ENCODE measurements around the gene STAT4.
A peak's percentile ranks its signal among the peaks of the same experiment; 100 is the strongest.

STAT4 gene, protein sequence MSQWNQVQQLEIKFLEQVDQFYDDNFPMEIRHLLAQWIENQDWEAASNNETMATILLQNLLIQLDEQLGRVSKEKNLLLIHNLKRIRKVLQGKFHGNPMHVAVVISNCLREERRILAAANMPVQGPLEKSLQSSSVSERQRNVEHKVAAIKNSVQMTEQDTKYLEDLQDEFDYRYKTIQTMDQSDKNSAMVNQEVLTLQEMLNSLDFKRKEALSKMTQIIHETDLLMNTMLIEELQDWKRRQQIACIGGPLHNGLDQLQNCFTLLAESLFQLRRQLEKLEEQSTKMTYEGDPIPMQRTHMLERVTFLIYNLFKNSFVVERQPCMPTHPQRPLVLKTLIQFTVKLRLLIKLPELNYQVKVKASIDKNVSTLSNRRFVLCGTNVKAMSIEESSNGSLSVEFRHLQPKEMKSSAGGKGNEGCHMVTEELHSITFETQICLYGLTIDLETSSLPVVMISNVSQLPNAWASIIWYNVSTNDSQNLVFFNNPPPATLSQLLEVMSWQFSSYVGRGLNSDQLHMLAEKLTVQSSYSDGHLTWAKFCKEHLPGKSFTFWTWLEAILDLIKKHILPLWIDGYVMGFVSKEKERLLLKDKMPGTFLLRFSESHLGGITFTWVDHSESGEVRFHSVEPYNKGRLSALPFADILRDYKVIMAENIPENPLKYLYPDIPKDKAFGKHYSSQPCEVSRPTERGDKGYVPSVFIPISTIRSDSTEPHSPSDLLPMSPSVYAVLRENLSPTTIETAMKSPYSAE

DNA sequence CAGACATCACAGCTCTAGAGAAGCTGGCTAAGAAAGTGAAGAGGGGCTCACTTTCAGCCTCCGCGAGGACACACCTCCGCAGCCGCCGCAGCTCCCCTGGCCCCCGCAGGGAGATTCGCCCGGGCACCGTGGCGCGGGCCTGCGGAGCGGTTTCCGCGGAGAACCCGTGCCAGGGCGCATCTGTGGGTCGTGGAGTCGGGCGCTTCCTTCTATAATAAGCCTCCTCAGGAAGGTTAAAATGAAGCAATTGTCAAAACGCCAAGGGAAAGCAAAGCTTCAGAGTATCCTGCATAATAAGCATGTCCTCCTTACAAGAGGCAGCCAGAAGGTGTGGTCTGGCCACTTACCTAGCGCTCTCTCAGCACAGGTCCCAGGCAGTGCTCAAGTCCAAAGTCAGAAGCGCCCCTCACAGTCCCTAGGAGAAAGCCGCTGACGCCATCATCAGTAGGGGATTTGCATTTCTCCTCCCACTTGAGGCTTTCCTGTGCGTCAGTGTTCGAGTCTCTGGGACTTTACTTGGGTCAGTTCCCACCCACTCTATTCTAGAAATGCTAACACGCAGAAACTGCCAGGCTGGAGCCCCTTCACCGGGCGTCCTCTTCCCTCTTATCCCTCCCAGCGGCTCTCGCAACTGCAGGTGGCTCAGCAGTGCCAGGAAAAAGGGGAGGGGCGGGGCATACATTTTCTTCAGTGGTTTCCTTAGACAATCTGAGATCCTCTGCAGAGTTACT lies at the start of gene STAT4:
STAT4 (minus strand) TSS at position 395 of the 731 bp plus-strand sequence. CDS start 2,791 bp downstream, outside the sequence.
- DNase-seq (ENCODE audit: low read depth) = peak; percentile 77

DNA sequence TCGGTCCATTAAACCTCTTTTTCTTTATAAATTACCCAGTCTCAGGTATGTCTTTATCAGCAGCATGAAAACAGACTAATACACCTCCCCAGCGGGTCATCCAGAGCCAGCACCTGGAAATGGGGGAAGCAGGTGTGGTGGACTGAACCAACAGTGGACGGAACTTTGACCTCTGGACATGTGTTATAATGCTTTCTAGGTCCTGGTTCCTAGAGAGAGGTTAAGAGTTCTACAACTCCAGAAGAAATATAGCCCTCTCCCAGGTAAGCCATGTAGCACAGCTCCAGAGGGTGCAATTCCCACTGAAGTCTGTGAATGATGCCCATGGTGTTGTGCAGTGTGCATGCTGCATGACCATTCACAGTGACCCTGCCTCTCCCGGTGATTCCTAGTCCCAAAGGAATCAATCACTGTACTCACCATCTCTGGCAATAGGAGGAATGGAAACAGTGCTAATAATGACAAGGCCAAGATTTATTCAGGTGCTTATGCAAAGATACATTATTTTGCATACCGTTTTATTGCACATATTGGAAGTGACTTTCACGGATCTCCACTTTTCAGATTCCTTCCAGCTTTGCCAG lies 49.2 kb upstream of the STAT4 start:
- DNase-seq (ENCODE audit: low read depth) = no peak

DNA sequence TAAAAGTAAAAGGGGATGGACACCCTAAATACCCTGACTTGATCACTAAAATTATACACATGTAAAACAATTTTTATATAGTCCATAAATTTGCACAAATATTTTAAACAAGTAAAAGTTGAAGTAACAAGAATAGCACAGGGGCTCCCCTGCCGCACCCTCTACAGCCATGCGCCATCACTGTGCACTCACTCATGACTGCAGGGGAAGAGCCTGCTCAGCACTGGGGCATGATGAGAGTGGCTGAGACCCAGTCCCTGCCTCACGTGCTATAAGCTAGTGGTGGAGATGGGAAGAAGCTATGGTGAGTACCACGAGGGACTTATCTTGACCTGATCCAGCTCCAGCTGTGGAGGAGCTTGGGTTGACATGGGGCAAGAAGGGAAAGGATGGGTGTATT lies 47.5 kb upstream of the STAT4 start:
- DNase-seq (ENCODE audit: low read depth) = no peak

DNA sequence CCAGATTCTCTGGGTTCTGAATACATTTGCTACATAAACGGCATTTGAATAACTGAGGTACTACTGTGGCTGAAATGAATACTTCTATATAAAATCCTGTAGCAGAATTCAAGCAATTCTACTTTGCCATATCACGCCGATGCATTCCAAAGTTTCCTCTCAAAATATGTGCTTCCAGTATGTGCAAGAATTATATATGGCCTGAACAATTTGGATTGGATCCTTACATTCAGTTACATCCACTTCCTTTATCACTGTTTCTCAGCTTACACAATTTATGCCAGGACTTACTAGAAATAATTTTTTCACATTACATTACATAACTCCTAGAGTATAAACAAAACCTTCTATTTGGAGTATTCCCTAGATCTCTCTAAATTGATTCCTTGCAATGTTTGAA lies 46.3 kb upstream of the STAT4 start:
- no peak for DNase-seq (ENCODE audit: low read depth)

DNA sequence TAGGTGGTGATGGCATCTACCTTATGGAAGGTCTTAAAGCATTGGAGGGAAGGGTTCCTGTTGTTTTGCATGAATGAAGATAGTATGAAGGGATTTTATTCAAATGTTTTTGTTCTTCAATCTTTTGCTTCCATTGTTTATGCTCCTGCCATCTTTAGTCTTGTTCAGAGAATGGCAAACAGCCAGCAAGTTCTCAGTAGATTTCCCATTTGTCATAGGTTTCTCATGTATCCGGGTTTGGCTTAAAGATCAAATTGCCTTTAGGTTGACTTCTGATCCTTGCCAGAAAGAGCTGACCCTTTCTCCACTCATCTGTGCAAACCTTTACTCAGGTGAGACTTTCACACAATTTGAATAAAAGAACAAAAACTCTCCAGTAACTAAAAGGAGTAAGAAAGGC lies 44.2 kb upstream of the STAT4 start:
- no peak for DNase-seq (ENCODE audit: low read depth)

DNA sequence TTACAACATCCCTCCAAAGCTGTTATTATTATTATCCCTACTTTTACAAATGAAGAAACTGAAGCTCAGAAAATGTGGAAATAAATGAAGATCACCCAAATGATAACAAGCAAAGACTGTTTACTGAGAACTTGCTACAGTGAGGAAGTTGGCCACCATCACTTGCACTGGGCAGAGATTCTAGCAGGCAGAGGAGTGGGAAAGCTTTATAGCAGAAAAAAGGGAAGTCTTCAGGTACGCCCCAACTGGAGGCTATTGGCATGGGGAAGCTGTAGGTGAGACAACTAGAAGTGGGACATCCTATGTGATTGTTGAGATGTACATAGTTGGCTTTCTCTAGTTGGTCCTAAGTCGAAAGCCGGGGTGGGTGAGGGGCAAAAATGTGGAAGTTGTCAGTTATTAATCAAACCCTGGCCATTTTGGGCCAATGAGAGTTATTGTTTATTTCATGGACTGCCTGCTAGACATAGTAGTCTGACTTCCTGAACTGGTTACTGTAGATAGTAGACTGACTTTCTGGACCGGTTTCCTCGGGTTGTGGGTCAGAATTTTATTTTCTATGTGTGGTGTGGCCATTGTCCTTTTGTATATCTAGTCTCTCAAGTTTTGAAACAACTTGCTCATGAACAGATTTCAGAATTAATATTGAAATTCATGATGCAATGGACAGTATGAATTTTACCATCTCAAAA lies 40.2 kb upstream of the STAT4 start:
- no peak for DNase-seq (ENCODE audit: low read depth)

DNA sequence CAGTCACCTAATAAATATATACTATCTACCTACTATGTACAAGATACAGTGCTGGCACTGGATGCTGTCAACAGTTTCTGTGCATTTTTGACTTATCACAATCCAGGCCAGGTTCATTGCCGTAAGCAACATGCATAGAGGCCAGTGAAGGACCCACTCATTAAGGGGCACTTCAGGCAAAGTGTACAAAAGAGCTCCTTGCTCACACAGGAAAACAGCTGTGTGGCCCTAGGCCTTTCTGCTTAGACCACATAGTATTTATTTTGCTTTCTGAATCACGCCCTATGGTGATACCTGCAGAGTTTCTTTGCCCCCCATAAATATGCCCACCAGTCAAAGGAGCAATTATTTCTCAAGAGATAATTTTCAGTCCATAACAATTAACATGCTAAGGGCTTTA lies 39.6 kb upstream of the STAT4 start:
- no peak for DNase-seq (ENCODE audit: low read depth)

DNA sequence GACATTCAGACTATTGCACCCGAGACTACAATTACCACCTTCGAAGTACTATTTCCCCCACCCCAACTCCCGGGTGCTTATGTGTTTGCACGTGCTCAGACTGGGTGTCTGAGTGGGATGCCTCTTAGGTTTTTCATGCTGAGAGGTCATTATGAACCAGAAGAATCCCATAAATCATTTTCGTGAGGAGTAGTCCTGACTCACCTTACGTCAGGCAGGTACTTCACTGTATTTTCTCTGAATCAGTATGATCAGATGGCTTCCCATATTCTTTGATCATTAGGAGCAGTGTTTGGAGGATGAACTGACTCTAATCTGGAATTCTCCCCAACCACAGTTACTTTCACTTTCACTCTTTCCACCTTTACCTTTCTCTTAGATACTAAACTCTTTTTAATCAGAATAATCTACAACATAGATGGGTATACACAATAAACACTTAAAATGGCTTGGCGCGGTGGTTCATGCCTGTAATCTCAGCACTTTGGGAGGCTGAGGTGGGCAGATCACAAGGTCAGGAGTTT lies 38.4 kb upstream of the STAT4 start:
- DNase-seq (ENCODE audit: low read depth) = no peak

DNA sequence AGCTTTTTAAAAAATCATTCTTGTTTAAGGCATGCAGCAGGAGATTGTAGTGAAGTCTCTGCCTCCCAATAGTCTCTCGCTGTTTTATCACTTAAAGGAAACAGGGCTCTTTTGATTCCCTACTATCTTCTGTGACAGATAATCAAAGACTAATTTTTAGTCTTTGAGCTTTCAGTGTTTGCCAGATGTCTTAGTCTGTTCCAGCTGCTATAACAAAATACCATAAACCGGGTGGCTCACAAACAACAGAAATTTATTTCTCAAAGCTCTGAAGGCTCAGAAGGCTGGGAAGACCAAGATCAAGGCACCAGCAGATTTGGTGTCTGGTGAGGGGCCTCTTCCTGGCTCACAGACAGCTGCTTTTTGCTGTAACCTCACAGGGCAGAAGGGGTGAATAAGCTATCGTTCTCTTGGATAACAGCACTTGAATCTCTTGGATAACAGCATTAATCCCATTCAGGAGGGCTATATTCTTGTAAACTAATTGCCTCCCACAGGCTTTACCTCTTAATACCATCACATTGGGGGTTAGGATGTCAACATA lies 37.8 kb upstream of the STAT4 start:
- no peak for DNase-seq (ENCODE audit: low read depth)

DNA sequence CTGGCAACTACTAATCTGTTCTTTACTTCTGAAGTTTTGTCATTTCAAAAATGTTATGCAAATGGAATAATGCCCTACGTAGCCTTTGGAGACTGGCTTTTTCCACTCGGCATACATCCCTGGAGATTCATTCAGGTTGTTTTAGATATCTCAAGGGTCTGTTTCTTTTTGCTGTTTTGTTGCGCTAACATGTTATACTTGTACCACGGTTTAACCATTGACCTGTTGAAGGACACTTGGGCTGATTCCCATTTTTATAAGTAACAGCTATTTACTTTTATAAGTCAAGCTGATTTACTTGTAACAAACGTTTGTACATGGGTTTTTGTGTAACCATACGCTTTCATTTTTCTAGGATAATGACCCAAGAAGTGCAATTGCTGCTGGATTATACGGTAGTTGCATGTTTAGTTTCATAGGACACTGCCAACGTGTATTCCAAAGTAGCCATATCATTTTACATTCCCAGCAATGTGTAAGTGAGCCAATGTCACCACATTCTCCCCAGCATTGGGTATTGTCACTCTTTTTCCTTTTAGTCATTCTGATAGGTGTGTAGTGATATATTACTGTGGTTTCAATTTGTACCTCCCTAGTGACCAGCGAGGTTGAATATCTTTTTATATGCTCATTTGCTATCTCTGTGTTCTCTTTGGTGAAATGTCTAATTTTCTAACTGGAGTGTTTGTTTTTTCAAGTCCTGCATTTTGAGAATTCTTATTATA lies 36.5 kb upstream of the STAT4 start:
- DNase-seq (ENCODE audit: low read depth) = no peak

DNA sequence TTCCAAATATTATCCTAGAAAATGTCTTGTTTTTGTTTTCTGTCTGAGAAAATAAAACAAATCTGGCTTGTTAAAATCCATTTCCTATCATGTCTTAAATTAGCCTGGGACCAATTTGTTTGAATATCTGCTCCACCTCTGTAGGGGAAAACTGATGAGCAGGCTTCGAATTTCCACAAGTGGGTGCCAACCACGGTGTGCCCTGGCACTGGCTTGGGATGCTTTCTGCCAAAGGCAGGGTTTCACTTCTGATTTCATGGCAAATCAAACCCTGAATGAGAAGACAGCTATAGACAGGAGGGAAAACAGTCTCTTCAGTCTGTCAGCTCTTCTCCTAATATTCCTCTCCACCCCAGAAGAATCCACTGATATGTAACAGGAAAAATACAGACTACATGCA lies 33.7 kb upstream of the STAT4 start:
- no peak for DNase-seq (ENCODE audit: low read depth)

DNA sequence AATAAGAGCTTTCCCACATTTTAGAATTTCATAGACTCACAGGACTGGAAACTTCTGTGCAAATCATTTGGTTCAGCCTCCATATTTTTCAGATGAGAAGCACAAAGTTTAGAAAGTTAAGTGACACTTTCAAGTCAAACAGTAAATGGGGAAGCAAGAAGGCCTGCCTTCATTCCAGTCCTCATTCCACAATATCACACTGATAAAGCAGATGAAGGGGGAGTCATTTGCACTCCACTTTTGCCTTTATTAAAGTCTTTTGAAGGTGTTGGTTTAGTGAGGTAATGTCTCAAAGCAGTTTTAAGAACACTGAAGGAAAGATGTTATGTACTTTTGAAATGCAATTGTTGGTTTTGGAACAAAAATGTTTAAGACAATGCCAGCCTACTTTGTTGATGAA lies 32.7 kb upstream of the STAT4 start:
- no peak for DNase-seq (ENCODE audit: low read depth)

DNA sequence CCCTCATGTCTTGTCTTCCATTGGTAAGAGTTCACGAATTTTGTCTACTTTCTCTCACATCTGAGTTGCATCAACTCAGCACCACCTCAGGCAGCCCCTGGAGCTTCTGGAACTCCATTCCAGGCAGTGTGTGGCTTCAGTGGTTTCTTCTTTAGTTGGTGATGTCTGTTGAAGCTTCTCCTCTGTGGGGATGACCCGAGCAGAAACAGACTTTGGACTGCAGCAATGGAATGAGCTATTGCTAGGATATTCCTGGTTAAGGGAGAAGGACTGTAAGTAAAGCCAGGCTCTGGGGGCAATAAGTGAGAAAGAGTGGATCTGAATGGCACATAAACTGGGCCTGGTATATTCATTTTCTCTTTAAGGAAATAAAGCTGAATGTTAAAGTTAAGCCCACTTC lies 32.3 kb upstream of the STAT4 start:
- DNase-seq (ENCODE audit: low read depth) = no peak

DNA sequence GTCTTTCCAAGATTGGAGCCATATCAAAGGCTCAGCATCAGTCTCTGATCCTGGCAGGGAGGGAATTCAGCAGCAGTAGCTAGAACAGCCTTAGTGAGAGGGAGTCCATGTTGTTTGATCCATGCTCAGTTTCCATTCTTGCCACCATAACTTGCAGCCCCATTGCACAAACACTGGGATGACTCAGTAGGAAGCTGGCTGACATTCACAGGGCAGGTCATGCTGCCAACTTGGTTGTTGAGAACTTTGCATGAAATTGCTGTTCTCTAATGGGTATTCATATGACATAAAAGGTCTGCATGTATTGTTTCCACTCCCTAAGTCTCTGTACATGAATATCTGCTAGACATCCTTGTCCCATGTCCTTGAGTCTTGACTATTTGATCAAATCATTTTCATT lies 29.9 kb upstream of the STAT4 start:
- DNase-seq (ENCODE audit: low read depth) = no peak

DNA sequence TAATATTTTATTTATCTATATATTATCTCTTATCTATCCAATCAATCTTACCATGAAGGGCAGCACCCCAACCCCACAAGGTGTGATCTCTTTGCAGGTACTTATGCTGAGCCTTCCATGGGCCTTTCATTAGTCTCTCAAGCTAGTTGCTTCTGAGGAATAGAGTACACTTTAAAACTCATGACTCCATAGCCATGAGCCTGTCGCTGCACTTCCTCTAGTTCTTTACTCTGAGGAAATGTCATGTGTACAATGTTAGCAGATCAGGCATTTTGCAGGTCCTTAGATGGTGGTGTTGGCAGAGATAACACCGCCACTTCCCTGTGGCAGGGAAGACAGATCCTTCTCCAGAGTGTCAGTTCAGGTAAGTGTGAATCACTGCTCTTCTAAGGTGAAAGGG lies 29.5 kb upstream of the STAT4 start:
- DNase-seq (ENCODE audit: low read depth) = no peak

DNA sequence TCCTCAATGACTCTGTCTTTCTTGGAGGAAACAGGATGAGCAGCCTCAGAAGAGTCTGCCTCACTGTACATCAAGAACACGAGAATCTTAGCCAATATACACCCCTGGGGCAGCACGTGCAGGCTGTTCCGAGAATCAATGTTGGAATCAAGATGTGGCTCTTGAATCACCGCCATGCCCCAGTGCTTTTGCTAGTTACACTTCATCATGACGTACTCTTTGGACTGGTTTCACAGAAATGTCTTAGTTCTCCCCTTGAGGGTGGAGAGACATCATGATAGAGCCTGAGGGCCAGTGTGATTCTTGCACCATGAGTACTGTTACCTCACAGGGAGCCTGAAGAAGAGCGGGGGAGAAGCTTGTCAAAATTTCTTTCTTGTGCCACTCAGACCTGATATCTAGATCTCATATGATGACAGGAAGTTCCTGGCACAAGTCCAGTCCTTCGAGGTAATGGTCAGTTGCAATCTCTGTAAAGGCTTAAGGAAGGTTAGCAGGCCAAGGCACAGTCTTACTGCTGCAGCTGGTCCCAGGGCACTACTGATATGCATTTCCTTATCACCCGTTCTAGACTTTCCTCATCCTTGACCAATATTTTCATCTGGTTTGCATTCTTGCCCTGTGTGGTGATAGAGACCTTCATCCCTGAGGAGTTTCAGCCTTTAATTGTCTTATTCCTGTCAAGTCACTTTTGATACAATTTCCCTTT lies 28.2 kb upstream of the STAT4 start:
- DNase-seq (ENCODE audit: low read depth) = no peak

DNA sequence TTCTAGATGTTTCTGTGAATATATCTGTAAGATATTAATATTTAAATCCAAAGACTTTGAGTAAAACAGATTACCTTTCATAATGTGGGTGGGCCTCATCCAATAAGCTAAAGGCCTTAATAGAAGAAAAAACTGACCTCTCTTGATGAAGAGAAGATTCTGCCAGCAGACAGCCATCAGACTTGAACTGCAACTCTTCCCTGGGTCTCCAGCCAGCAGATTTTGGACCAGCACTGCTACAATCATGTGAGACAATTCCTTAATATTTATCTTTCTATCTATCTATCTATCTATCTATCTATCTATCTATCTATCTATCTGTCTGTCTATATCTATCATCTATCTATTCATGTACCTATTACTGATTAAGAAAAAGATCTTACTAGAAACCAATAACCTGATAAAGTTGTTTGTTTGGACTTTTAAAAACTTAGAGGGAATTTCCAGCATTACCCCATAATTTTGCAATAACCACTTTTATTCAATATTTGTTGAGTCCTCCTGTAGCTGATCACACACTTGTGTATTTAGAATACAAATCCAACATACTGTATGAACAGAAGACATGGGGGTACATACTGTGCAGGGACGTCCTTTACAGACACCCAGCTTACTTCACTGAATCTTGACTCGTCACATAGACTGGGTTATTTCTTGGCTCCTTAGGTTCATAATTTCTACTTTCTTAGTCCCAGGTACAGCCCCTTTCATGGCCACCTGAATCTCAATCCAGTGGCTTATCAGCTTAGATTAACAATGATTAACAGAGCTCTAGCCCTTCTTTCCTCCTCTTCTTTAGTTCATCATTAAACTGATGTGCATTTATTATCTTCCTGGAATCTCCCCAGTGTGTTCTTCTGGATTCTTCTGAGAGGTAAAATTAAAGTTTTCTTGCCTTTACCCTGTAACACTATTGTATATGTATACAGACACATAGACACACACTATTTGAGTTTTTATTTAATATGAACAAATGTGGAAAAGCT lies 27.2 kb upstream of the STAT4 start:
- no peak for DNase-seq (ENCODE audit: low read depth)

DNA sequence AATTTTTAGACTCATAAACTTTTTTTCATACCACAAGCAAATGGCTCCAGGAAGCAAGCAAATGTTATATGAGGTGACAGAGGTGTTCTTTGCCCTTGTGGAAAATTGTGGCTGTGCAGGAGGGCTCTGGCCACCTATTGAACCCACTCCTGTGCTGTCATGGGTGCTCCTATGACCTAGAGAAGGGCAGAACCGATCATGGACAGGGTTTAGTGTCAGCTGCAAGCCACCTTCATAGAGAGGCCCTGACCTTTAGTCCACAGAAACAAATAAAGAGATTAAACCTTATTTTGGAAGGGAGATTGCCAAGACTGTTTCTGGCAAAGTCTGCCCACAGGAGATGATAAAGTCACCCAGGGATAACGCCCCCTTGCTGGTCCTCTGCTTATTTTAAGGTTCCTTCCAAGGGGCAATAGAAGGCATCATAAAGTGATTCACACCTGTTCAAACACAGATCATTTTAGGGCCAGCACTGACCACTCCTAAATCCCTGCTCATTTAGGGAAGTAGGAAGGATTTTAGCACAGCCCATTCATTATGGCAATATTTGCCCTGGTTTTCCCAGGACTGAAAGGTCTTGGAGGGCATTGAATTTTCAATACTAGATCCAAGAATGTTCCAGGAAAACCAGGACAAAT lies 26.1 kb upstream of the STAT4 start:
- no peak for DNase-seq (ENCODE audit: low read depth)
